H9 (cell line): ENCODE results near the gene RSPH3. TPM values are rescaled to one million over a fixed set of nuclear protein-coding genes. Genes with fewer than 3 reads are reported as not detected.

ENCODE experiments used
- DNase-seq: peaks from one replicate; pipeline ENCODE4 v3.0.0-alpha.2; 2017
- H2AFZ ChIP-seq: one replicate; pipeline ENCODE4 v1.6.1; 2013; ENCODE audit warnings: mild to moderate bottlenecking, low read length, control low read depth, moderate library complexity
- H2AK5ac ChIP-seq: 2 replicates; pipeline ENCODE4 v1.6.1; 2013; ENCODE audit warnings: low read length, control low read depth, mixed read lengths; ENCODE audit not compliant: insufficient read length
- H2BK120ac ChIP-seq: one replicate; pipeline ENCODE4 v1.6.1; 2013; ENCODE audit warnings: low read depth, mild to moderate bottlenecking, low read length, control low read depth, inconsistent platforms; ENCODE audit not compliant: poor library complexity, severe bottlenecking
- H2BK12ac ChIP-seq: 2 replicates; pipeline ENCODE4 v1.6.1; 2013; ENCODE audit warnings: low read length, control low read depth, mixed read lengths, low read depth; ENCODE audit not compliant: insufficient read length
- H2BK15ac ChIP-seq: 2 replicates; pipeline ENCODE4 v1.6.1; 2013; ENCODE audit warnings: low read depth, low read length, control low read depth
- H2BK20ac ChIP-seq: one replicate; pipeline ENCODE4 v1.6.1; 2013; ENCODE audit warnings: low read depth, mild to moderate bottlenecking, low read length, control low read depth, inconsistent platforms; ENCODE audit not compliant: poor library complexity, severe bottlenecking
- H2BK5ac ChIP-seq: 2 replicates; pipeline ENCODE4 v1.6.1; 2013; ENCODE audit warnings: low read length, control low read depth, mixed read lengths; ENCODE audit not compliant: insufficient read length
- H3K14ac ChIP-seq: 2 replicates; pipeline ENCODE4 v1.6.1; 2013; ENCODE audit warnings: low read length, control low read depth; ENCODE audit not compliant: insufficient read depth
- H3K18ac ChIP-seq: 2 replicates; pipeline ENCODE4 v1.6.1; 2013; ENCODE audit warnings: low read depth, mild to moderate bottlenecking, mixed read lengths, low read length, control low read depth; ENCODE audit not compliant: insufficient read length
- H3K23ac ChIP-seq: 2 replicates; pipeline ENCODE4 v1.6.1; 2013; ENCODE audit warnings: low read length, control low read depth, mixed read lengths, low read depth; ENCODE audit not compliant: insufficient read length
- H3K23me2 ChIP-seq: 2 replicates; pipeline ENCODE4 v1.6.1; 2013; ENCODE audit warnings: low read depth, mild to moderate bottlenecking, mixed read lengths, low read length, control low read depth; ENCODE audit not compliant: insufficient read length, poor library complexity, severe bottlenecking
- H3K27ac ChIP-seq: 2 replicates; pipeline ENCODE4 v1.5.1; 2013; ENCODE audit warnings: low read length, control low read depth, mixed read lengths, low read depth; ENCODE audit not compliant: insufficient read length
- H3K27me3 ChIP-seq: 2 replicates; pipeline ENCODE4 v1.6.1; 2013; ENCODE audit warnings: low read length, control low read depth, inconsistent platforms; ENCODE audit not compliant: insufficient read depth
- H3K4ac ChIP-seq: 2 replicates; pipeline ENCODE4 v1.6.1; 2013; ENCODE audit warnings: low read depth, mild to moderate bottlenecking, control low read depth, inconsistent platforms, low read length, moderate library complexity
- H3K4me1 ChIP-seq: 2 replicates; pipeline ENCODE4 v1.6.1; 2013; ENCODE audit warnings: low read length, control low read depth, inconsistent platforms; ENCODE audit not compliant: insufficient read depth
- H3K4me2 ChIP-seq: 2 replicates; pipeline ENCODE4 v1.6.1; 2013; ENCODE audit warnings: low read length, control low read depth, mixed read lengths; ENCODE audit not compliant: insufficient read length, insufficient read depth
- H3K56ac ChIP-seq: 2 replicates; pipeline ENCODE4 v1.6.1; 2013; ENCODE audit warnings: low read depth, mild to moderate bottlenecking, mixed read lengths, low read length, control low read depth; ENCODE audit not compliant: insufficient read length
- H3K79me1 ChIP-seq: 2 replicates; pipeline ENCODE4 v1.6.1; 2013; ENCODE audit warnings: low read depth, mild to moderate bottlenecking, moderate library complexity, low read length, control low read depth, inconsistent platforms; ENCODE audit not compliant: insufficient read depth, poor library complexity, severe bottlenecking
- H3K79me2 ChIP-seq: 2 replicates; pipeline ENCODE4 v1.6.1; 2013; ENCODE audit warnings: low read length, control low read depth, inconsistent platforms; ENCODE audit not compliant: insufficient read depth
- H3K9ac ChIP-seq: 2 replicates; pipeline ENCODE4 v1.6.1; 2013; ENCODE audit warnings: low read length, control low read depth, mixed read lengths; ENCODE audit not compliant: insufficient read length; ENCODE audit errors: extremely low read depth
- H3K9me3 ChIP-seq: one replicate; pipeline ENCODE4 v1.6.1; 2013; ENCODE audit warnings: low read depth, low read length, inconsistent platforms; ENCODE audit not compliant: control insufficient read depth
- H3T11ph ChIP-seq: one replicate; pipeline ENCODE4 v1.6.1; 2013; ENCODE audit warnings: mild to moderate bottlenecking, low read length, control low read depth, inconsistent platforms
- H4K20me1 ChIP-seq: one replicate; pipeline ENCODE4 v1.6.1; 2013; ENCODE audit not compliant: control insufficient read depth, insufficient read length, insufficient read depth
- H4K5ac ChIP-seq: 2 replicates; pipeline ENCODE4 v1.6.1; 2013; ENCODE audit warnings: low read depth, mild to moderate bottlenecking, mixed read lengths, low read length, control low read depth; ENCODE audit not compliant: insufficient read length
- H4K8ac ChIP-seq: replicated peaks from 2 replicates; pipeline ENCODE4 v1.6.1; 2013; ENCODE audit warnings: low read length, control low read depth, mixed read lengths, low read depth; ENCODE audit not compliant: insufficient read length
- H4K91ac ChIP-seq: 2 replicates; pipeline ENCODE4 v1.6.1; 2013; ENCODE audit warnings: low read depth, mild to moderate bottlenecking, moderate library complexity, mixed read lengths, low read length, control low read depth; ENCODE audit not compliant: insufficient read length
- H3K27ac Mint-ChIP-seq, 3 experiments: 2 replicates in 2 of 3; 3 replicates in 1 of 3; pipeline ENCODE4 v1.8.0; 2020 to 2021; ENCODE audit warnings: mixed read lengths in 3 of 3, mild to moderate bottlenecking in 1 of 3, moderate library complexity in 1 of 3
- H3K27me3 Mint-ChIP-seq: 2 replicates; pipeline ENCODE4 v1.8.0; 2021; ENCODE audit warnings: low read depth, mild to moderate bottlenecking, moderate library complexity, mixed read lengths
- H3K36me3 Mint-ChIP-seq, 3 experiments: 2 replicates in 2 of 3; 3 replicates in 1 of 3; pipeline ENCODE4 v1.8.0; 2020 to 2021; ENCODE audit warnings: low read depth in 3 of 3, mixed read lengths in 3 of 3; ENCODE audit not compliant: insufficient read depth in 1 of 3
- H3K4me1 Mint-ChIP-seq, 2 experiments: 2 replicates each; pipeline ENCODE4 v1.8.0; 2020; ENCODE audit warnings: mixed read lengths in 2 of 2
- H3K4me3 Mint-ChIP-seq, 2 experiments: 2 replicates in 1 of 2; 3 replicates in 1 of 2; pipeline ENCODE4 v1.8.0; 2020 to 2021; ENCODE audit warnings: mild to moderate bottlenecking in 2 of 2, mixed read lengths in 2 of 2, moderate library complexity in 1 of 2
- H3K9me3 Mint-ChIP-seq, 2 experiments: 2 replicates in 1 of 2; 3 replicates in 1 of 2; pipeline ENCODE4 v1.8.0; 2020; ENCODE audit warnings: mild to moderate bottlenecking in 2 of 2, mixed read lengths in 2 of 2, moderate library complexity in 1 of 2
- WGBS: extraction: QIAGEN DNeasy Blood & Tissue Kit; methylation state at CpG from one replicate; pipeline ENCODE4 v1.1.7; 2013; ENCODE audit warnings: missing lambda C conversion rate, low lambda C conversion rate, mixed read lengths; ENCODE audit not compliant: insufficient read length; ENCODE audit errors: extremely low coverage; 5-methylcytosine and 5-hydroxymethylcytosine counted together
- total RNA-seq: library from RNA; stranded (reverse); gene quantifications from 2 replicates; pipeline ENCODE4 v1.2.1, GENCODE V29; 2021
- TF ChIP-seq, protein P1 (sequence below): fragments of 200-600 bp; sonication (generic); conservative IDR thresholded peaks from 3 replicates; pipeline ENCODE4 v1.8.0; 2021; ENCODE audit warnings: antibody characterized with exemption, mild to moderate bottlenecking

Gene RSPH3
- total RNA-seq, 1 experiment from 2014 or later = 2.2 TPM

DNA sequence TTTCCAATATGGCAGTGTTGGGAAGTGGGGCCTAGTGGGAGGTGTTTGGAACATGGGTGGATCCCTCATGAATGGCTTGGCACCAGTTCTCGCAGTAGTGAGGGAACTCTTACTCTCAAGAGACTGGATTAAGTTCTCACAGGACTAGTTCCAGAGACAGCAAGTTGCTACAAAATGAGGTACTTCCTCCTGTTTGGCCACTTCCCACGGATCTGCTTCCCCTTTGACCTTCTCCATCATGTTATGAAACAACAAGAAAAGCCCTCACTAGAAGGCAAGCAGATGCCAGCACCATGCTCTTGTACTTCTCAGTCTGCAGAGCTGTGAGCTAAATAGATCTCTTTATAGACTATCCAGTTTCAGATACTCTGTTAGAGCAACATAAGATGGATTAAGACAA lies 3.1 kb downstream of the RSPH3 start:
- no peak overlapping the region for H3K4me3 Mint-ChIP-seq
- no peaks in the 10 kb centered on the region; a peak in 2 of 5 replicates for H3K9me3 Mint-ChIP-seq
- no peaks in the 10 kb centered on the region for H3K79me2 ChIP-seq
- H3K56ac ChIP-seq = no peak overlapping the region
- H3K4me1 Mint-ChIP-seq = peaks cover 10 to 13% of the 10 kb centered on the region in 2 experiments
- no peak overlapping the region for H2AK5ac ChIP-seq
- H3K4me1 ChIP-seq = no peaks in the 10 kb centered on the region
- H3K14ac ChIP-seq = no peak overlapping the region
- no peak for DNase-seq
- no peak overlapping the region for H3K23ac ChIP-seq
- H3K9ac ChIP-seq = no peak overlapping the region
- H4K5ac ChIP-seq = no peak overlapping the region
- no peak overlapping the region for H2BK120ac ChIP-seq
- H3K27me3 Mint-ChIP-seq = no peaks in the 10 kb centered on the region; the same call in 1 of the 2 replicates
- no peaks in the 10 kb centered on the region for H3K79me1 ChIP-seq
- no peak overlapping the region for H3K4me2 ChIP-seq
- H3K27me3 ChIP-seq = no peaks in the 10 kb centered on the region
- no peak overlapping the region for H3K18ac ChIP-seq
- H3T11ph ChIP-seq = no peak overlapping the region
- no peak overlapping the region for H2BK5ac ChIP-seq
- H2AFZ ChIP-seq = no peak overlapping the region
- TF ChIP-seq, protein P1, sequence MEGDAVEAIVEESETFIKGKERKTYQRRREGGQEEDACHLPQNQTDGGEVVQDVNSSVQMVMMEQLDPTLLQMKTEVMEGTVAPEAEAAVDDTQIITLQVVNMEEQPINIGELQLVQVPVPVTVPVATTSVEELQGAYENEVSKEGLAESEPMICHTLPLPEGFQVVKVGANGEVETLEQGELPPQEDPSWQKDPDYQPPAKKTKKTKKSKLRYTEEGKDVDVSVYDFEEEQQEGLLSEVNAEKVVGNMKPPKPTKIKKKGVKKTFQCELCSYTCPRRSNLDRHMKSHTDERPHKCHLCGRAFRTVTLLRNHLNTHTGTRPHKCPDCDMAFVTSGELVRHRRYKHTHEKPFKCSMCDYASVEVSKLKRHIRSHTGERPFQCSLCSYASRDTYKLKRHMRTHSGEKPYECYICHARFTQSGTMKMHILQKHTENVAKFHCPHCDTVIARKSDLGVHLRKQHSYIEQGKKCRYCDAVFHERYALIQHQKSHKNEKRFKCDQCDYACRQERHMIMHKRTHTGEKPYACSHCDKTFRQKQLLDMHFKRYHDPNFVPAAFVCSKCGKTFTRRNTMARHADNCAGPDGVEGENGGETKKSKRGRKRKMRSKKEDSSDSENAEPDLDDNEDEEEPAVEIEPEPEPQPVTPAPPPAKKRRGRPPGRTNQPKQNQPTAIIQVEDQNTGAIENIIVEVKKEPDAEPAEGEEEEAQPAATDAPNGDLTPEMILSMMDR = no peak
- no CpG with 5 or more reads among the region's 2 CpGs for WGBS
- H2BK15ac ChIP-seq = no peak overlapping the region
- H3K23me2 ChIP-seq = peaks cover 13% of the 10 kb centered on the region
- H3K27ac ChIP-seq = no peak overlapping the region
- H2BK12ac ChIP-seq = no peak overlapping the region
- H3K4ac ChIP-seq = no peak overlapping the region
- H2BK20ac ChIP-seq = no peak overlapping the region
- no peak overlapping the region for H4K91ac ChIP-seq
- H3K36me3 Mint-ChIP-seq = peaks cover 0 to 14% (median 4%) of the 10 kb centered on the region in 3 experiments; a peak in 3 of 7 replicates
- no peak overlapping the region for H3K27ac Mint-ChIP-seq
- H4K20me1 ChIP-seq = no peaks in the 10 kb centered on the region
- H4K8ac ChIP-seq = no peak overlapping the region
- H3K9me3 ChIP-seq = no peaks in the 10 kb centered on the region
